Activated CD8-positive, alpha-beta T cell treated with anti-CD3 and anti-CD28 coated beads for 36 hours (primary cell): ENCODE data around the gene CCDC102B. TPM values are rescaled to one million over a fixed set of nuclear protein-coding genes. Genes with fewer than 3 reads are reported as not detected.

Experiments
- ATAC-seq: fragments of 200-7000 bp; cut with Tn5 transposase; one replicate; pipeline ENCODE4 v1.10.0; 2021; ENCODE audit warnings: mild to moderate bottlenecking, moderate library complexity
- CTCF ChIA-PET: fragments of 350-600 bp; sonication (Branson Sonifier 250); formaldehyde crosslinking; loops from one replicate; lab custom pipeline; 2021; ENCODE audit warnings: antibody characterized with exemption; lab: Charles Lee
- POLR2A ChIA-PET: fragments of 350-600 bp; sonication (Branson Sonifier 250); formaldehyde crosslinking; loops from one replicate; lab custom pipeline; 2021; ENCODE audit warnings: antibody characterized with exemption; lab: Charles Lee
- DNase-seq: peaks from one replicate; pipeline ENCODE4 v3.0.0-alpha.2; 2020
- H3K27ac Mint-ChIP-seq: one replicate; pipeline ENCODE4 v1.8.0; 2021; ENCODE audit warnings: mild to moderate bottlenecking, mixed read lengths
- H3K27me3 Mint-ChIP-seq: one replicate; pipeline ENCODE4 v1.8.0; 2021; ENCODE audit warnings: mixed read lengths
- H3K36me3 Mint-ChIP-seq: one replicate; pipeline ENCODE4 v1.8.0; 2021; ENCODE audit warnings: low read depth, mixed read lengths
- H3K4me1 Mint-ChIP-seq: one replicate; pipeline ENCODE4 v1.8.0; 2021; ENCODE audit warnings: low read depth, mixed read lengths
- H3K4me3 Mint-ChIP-seq: one replicate; pipeline ENCODE4 v1.8.0; 2021; ENCODE audit warnings: mild to moderate bottlenecking, moderate library complexity, mixed read lengths
- H3K9me3 Mint-ChIP-seq: one replicate; pipeline ENCODE4 v1.8.0; 2021; ENCODE audit warnings: mixed read lengths
- CTCF ChIP-seq: fragments of 200-600 bp; IDR thresholded peaks from one replicate; pipeline ENCODE4 v1.8.0; 2022; ENCODE audit warnings: antibody characterized with exemption, mild to moderate bottlenecking
- intact Hi-C: fragments of 100-400 bp; cut with micrococcal nuclease; formaldehyde crosslinking; loops from one replicate; pipeline ENCODE4 v1.10.0; 2022
- total RNA-seq, 2 experiments: library from RNA; stranded (reverse); gene quantifications; one replicate each; pipeline ENCODE4 v1.2.3, GENCODE V29; 2021

Gene CCDC102B
- total RNA-seq, 2 experiments from 2014 or later = 0.95 to 2.1 TPM

- Mint-ChIP-seq H3K27me3 (no peaks in the 10 kb centered on the region), H3K36me3 (no peaks in the 10 kb centered on the region), H3K4me3 (no peak overlapping the region), H3K27ac (no peak overlapping the region), H3K4me1 (no peaks in the 10 kb centered on the region), H3K9me3 (no peaks in the 10 kb centered on the region)
- ATAC-seq (no peak), DNase-seq (no peak)
- CTCF ChIA-PET = no interaction called here
- TF ChIP-seq CTCF = no peak
- intact Hi-C loops = no loop called here
- POLR2A ChIA-PET = interaction anchor here (0.7 kb wide), 1 partner anchor 1163 kb away, joined by 3 read pairs; no protein-coding TSS in a partner anchor
Measured at GRCh38 chr18:68766433-68766832, 31.4 kb upstream of the CCDC102B start.

GRCh38 chr18:68769461-68769860, 28.4 kb upstream of the CCDC102B start:
- no peak for ATAC-seq
- TF ChIP-seq CTCF = no peak
- no peaks in the 10 kb centered on the region for H3K9me3 Mint-ChIP-seq
- H3K27me3 Mint-ChIP-seq = no peaks in the 10 kb centered on the region
- POLR2A ChIA-PET = no interaction called here
- CTCF ChIA-PET = no interaction called here
- no peak overlapping the region for H3K27ac Mint-ChIP-seq
- H3K36me3 Mint-ChIP-seq = no peaks in the 10 kb centered on the region
- no peak overlapping the region for H3K4me3 Mint-ChIP-seq
- DNase-seq = no peak
- intact Hi-C loops = no loop called here
- no peaks in the 10 kb centered on the region for H3K4me1 Mint-ChIP-seq

GRCh38 chr18:68772268-68772667, 25.6 kb upstream of the CCDC102B start:
- DNase-seq (no peak), ATAC-seq (no peak)
- no peak overlapping the region for H3K4me3 Mint-ChIP-seq
- no peaks in the 10 kb centered on the region for H3K4me1 Mint-ChIP-seq
- H3K36me3 Mint-ChIP-seq = no peaks in the 10 kb centered on the region
- H3K27me3 Mint-ChIP-seq = no peaks in the 10 kb centered on the region
- no peak for TF ChIP-seq CTCF
- intact Hi-C loops = no loop called here
- H3K27ac Mint-ChIP-seq = no peak overlapping the region
- POLR2A ChIA-PET = no interaction called here
- CTCF ChIA-PET = no interaction called here
- no peaks in the 10 kb centered on the region for H3K9me3 Mint-ChIP-seq

GRCh38 chr18:68778280-68778886, 19.5 kb upstream of the CCDC102B start:
- Mint-ChIP-seq H3K27me3 (no peaks in the 10 kb centered on the region), H3K4me3 (no peak overlapping the region), H3K4me1 (no peaks in the 10 kb centered on the region), H3K27ac (no peak overlapping the region), H3K36me3 (no peaks in the 10 kb centered on the region), H3K9me3 (no peaks in the 10 kb centered on the region)
- no peak for TF ChIP-seq CTCF
- DNase-seq = no peak
- intact Hi-C loops = no loop called here
- no peak for ATAC-seq
- CTCF ChIA-PET = no interaction called here
- POLR2A ChIA-PET = no interaction called here

- ATAC-seq = no peak
- Mint-ChIP-seq H3K4me1 (no peaks in the 10 kb centered on the region), H3K27ac (no peak overlapping the region), H3K9me3 (no peaks in the 10 kb centered on the region), H3K4me3 (no peak overlapping the region), H3K27me3 (no peaks in the 10 kb centered on the region), H3K36me3 (no peaks in the 10 kb centered on the region)
- TF ChIP-seq CTCF = no peak
- intact Hi-C loops = no loop called here
- ChIA-PET CTCF (no interaction called here), POLR2A (no interaction called here)
- no peak for DNase-seq
Measured at GRCh38 chr18:68779169-68779568, 18.7 kb upstream of the CCDC102B start.
